ENCODE data around the gene SPATA1.
"Not testable (repeated sequence)": the region's sequence is repeated elsewhere in the genome, so short reads cannot be mapped to it uniquely, and the experiment has no call there.

Gene SPATA1, protein sequence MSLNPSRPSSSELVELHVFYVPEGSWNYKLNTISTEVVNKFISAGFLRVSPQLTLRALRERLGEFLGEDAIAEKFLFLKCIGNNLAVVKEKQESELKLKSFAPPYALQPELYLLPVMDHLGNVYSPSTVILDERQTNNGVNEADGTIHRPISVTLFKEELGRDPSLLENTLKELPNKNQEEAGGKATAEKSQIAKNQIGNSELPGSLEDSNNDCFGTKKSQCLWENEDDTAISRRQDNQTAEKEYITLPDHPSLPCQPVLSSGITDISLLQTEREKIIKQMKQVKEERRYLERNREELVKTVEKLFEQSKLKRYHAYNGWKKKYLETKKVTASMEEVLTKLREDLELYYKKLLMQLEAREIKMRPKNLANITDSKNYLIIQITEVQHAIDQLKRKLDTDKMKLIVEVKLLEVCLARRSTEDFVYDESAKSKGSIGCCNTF

DNA sequence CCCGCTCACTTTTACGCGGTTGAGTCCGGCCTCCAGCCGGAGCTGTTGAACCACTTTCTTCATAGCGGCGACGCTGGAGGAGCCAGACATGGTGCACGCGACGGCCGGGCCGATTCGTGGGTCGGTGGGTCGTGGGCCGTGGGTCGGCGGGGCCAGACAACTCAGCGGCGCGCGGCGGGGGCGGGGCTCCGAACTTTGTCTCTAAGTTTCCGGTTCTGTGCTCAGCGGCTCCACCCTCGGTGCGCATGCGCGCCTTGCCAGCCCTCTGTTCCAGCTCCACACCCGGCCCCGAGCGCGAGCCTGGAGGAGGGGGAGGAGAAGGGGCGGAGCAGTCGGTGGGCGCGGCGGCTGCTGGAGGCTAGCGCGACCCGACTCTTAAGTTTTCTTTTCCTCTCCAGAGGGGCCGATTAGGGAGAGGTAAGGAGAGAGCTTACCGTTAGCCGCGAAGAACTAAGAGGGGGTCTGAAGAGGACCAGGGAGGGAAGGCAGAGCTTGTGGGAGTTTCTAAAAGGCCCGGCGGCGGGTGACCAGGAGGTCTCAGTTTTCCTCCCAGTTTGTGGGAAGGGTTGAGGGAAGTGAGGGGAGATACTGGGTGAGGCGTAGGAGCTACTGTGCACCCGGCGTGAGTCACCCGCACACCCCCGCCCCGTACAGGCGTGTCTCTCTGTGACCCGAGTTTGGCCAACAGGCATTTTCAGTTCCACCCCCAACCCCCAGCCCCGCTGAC, at the start of gene SPATA1, which contains the start of gene GNG5:
TSS of gene SPATA1 (plus strand) at position 385 of the 727 bp plus-strand sequence. CDS start 9,974 bp downstream, outside the sequence.
TSS of gene GNG5 (minus strand) at position 580 of the 727 bp plus-strand sequence. CDS start at position 90, 490 bp downstream.
- peak; percentile 99 for DNase-seq (ENCODE audit: low spot score)

DNA sequence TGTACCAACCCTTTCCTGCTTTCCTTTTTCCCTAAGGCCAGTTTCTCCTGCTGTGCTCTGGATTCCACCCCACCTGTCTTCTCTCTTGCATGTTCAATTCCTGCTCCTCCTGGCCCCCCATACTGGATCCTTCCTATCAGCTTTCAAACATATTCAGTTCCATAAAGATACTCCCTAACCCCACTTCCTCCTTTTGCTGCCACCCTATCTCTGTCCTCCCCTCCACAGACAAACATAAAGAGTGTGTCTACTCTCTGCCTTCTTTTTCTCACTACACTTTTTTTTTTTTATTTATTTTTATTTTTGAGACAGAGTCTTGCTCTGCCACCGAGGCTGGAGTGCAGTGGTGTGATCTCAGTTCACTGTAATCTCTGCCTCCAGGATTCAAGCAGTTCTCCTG, 44.1 kb upstream of the SPATA1 start:
- DNase-seq (ENCODE audit: low spot score) = no peak

DNA sequence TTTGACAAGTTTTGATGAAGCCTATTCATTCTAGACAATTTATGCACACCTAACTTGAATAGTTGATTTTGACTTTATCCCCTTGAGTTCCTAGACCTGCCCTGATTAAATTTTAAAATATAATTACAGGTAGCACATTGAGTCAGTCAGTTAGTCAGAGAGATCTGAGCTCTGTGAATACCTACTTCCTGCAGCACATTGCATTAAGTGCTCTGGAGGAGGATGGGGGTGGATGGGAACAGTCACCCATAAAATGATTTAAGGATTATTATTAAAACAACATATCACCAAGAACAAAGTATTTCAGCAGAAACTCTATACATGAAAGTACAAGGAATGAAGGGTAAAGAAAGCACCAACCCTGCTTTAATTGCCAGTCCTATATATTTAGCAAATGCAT, 38.9 kb upstream of the SPATA1 start:
- no peak for DNase-seq (ENCODE audit: low spot score)

DNA sequence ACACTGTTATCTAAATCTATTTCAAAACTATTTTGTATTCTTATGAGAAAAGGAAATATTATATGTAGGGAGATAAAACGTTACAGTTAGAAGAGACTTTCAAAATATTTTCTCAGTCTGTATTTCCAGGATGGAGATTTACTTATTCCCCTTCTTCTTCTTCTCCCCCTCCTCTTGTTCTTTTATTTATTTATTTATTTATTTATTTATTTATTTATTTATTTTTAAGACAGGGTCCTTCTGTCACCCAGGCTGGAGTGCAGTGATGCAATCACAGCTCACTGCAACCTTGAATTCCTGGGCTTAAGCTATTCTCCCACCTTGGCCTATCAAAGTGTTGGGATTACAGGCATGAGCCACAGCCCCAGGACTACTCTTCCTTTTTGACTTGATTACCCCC, 30.0 kb upstream of the SPATA1 start:
- DNase-seq (ENCODE audit: low spot score) = no peak

DNA sequence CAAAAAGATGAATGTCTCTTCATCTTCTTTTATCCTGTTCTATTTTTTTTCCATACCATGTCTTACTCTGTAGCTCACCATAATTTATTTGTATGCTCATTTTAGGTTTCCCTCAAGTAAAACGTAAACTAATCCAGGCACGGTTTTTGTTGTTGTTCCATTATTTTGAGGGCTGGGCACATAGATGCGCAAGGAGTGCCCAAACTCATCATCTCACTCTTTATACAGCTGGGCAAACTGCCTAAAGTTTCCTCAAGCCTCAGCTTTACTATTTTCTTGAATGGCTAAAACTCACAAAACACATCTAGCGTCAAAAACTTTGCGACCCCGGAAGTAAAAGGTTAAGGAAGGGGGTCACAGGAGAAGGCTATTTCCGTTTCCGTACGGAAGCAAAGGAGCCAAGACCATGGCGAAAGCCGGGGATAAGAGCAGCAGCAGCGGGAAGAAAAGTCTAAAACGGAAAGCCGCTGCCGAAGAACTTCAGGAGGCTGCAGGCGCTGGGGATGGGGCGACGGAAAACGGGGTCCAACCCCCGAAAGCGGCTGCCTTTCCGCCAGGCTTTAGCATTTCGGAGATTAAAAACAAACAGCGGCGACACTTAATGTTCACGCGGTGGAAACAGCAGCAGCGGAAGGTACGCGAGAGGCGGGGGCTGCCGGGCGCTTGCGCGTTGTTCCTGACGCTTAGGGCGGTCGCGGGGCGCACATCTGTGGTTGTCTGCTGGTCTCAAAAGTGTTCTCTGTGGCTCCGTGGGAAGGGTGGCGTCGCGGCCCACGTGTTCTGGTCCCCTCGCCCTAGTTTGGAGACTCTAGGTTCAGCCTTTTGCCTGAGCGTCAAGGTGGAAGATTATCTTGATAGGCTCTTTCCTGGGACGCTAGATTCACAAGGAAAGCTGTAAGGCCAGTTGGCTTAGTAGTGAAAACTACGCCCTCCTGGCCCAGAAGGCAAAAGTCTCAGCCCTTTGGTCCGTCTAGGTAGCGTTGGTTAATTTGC, 27.0 kb upstream of the SPATA1 start, which contains the start of gene RPF1:
TSS of gene RPF1 (plus strand) at position 391 of the 993 bp plus-strand sequence. CDS start at position 407, 16 bp downstream.
- DNase-seq (ENCODE audit: low spot score) = peak; percentile 87

DNA sequence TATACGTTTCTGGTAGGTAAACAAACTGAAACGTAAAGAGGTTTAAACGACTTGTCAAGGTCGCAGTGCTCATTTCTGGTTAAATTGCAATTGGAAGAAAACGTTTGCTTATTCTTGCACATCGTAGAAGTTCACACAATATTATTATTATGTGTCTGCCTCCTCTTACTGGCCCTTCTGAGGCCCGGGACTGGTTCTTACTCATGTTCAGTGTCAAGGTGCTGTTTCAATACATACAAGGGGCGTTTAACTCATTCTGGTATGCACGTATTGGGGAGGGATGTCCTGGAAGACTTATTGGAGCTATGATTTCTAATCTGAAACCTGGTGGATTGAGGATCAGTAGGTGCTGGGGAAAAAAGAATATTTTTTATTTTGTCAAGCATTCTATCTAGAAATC, 26.2 kb upstream of the SPATA1 start:
- DNase-seq (ENCODE audit: low spot score) = no peak

DNA sequence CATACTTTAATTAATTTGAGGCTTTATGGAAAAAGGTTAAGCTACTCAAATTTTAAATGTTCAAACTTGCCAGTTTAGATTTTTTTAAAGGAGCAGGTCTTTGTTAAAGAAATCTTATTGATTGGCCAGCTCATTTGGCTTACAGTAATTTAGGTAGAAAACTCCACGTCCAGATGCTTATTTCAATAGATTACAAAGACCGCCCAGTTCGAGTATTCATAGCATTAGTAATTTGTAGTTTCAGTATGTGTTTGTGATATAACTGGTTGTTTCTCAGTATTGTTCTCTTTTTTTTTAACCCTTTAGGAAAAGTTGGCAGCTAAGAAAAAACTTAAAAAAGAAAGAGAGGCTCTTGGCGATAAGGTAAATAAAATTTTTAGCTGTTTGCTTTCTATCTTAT, 25.5 kb upstream of the SPATA1 start:
- DNase-seq (ENCODE audit: low spot score) = no peak

DNA sequence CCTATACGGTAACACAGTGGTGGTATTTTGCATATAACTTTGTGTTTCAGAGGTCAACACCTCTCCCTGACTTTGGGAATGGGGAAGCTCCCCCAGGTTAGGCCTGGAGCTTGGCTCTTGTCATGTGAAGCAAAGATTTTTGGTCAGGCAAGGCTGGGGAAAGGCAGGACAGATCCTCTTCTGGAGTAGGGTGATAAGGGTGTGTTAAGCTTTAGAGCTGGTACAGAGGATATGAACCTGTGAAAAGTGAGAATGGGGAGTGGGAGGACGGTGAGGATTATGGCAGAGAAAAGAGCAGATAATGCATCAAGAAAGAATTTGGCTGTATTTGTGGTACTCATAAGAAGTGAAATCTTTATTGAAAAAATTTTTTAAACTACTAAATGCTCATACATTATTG, 24.9 kb upstream of the SPATA1 start:
- DNase-seq (ENCODE audit: low spot score) = no peak

DNA sequence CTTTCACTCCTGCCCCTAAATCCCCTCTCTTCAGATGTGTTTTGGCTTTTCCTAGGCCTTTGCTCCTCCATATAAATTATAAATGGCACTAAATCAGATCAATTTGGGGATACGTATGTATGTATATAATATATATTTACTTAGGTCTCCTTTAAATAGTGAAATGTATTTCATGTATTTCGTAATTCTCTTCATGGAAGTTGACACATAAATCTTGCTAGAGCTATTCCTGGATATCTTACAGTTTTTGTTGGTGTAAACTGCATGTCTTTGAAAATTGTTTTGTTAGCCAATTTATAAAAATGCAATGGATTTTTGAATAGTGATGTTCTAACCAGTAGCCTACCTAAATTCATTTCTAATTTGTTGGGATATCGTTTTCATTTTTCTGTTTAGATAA, 18.1 kb upstream of the SPATA1 start:
- DNase-seq (ENCODE audit: low spot score) = no peak

DNA sequence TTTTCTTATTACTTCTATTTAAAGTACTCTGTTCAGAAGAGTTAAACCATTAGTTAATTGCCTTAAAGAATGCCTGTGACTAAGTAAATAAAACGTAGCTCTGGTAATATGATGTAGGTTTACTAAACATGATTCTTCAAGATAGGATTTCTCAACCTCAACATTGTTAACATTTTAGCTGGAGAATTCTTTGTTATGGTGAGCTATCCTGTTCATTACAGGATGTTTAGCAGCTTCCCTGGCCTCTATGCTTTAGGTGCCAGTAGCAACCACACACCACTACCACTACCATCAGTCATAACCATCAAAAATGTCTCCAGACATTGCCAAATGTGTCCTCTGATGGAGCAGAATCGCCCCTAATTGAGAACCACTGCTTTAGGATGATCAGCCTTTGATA, 16.4 kb upstream of the SPATA1 start:
- DNase-seq (ENCODE audit: low spot score) = no peak

DNA sequence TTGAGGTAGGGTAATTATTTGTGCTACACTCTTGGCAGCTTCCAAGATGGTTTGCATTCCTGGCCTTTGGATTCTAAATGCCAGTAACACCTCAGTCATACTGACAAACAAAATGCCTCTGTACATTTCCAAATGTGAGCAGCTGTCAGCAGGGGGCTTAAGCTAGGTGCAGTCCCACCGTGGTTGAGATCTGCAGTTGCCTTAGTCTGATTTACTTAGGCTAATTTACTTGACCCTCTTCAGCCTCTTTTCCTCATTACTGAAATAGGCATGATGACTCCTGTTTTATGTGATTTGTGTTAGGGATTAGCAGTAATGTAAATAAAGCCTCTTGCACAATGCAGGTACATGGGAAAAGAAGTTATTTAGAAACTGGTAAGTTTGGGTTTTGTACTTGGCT, 13.5 kb upstream of the SPATA1 start:
- DNase-seq (ENCODE audit: low spot score) = no peak

DNA sequence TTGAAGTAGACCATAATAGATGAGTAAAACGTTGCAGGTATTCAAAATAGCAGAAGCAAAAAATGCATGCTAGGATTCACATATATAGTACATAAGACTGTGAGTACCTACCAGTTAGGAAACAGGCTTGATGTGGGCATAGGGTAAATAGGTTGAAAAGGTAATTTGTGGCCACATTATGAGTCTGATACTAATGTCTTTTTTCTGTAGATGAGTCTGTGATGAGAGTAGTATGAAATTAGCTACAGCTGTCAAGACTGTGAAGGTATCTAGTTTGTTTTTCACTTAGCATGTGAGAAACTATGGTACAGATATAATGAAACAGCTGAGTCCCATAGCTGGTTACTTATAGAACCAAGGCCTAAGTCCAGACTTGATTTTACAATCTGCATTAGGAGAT, 12.4 kb upstream of the SPATA1 start:
- DNase-seq (ENCODE audit: low spot score) = no peak

DNA sequence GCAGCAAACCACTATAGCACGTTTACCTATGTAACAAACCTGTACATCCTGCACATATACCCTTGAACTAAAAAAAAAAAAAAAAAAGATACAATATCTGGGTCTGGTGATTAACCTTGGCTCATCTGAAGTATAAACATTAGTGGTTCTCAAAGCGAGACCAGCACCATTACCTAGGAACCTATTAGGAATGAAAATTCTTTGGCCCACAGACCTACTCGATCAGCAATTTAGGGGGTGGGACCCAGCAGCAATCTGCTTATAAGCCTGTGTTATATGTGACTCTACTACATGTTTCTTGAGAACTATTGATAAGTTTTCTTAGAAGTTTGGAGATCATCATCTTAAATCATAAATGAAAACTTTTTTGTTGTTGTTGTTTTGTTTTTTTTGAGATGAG, 9.7 kb upstream of the SPATA1 start:
- no peak for DNase-seq (ENCODE audit: low spot score)

DNA sequence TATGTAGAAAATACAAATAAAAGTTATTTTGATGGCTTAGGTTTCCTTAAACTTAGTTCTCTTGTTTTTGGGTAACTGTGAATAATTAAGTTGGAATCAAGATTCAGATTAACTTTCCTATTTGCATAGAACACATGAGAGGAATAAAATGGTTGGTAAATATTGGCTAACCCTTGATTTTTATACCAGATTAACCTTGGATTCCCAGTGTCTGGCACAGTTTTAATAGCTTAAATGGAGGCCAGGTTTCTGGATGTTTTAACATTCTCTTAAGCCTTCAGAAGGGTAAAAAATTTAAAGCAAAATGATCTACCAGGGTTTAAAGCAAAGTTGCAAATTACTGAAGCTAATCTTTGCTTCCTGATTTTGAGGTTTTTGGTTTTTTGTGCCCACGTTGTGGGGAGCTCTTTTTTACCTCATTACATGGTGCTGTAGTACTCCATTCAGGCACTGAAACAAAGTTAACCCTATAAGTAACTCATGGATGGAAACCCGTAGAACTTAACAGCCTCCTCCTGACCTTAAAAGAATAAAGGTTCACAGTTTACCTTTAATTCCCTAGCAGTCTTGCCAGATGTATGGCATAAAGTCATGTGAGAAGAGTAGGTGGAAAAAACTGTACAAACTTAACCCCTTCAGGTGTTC, 8.4 kb upstream of the SPATA1 start:
- no peak for DNase-seq (ENCODE audit: low spot score)

DNA sequence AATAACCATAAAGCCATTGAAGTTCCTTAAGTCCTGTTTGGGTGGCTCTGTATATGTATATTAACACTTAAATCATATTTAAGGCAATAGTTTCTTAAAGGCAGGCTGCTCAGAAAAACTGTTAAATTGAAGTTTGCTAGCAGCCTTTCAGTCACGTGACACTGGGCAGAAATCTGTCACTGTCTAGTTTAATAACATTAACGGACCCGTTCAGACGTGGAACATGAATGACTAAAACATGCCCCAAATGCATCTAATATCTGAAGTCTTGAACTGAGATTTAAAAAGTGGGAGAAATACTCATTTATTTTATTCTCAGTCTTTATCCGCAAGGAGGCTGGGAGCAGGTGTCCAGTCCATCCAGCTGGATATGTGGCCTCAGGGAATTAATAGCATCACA, 3.3 kb upstream of the SPATA1 start:
- DNase-seq (ENCODE audit: low spot score) = no peak

DNA sequence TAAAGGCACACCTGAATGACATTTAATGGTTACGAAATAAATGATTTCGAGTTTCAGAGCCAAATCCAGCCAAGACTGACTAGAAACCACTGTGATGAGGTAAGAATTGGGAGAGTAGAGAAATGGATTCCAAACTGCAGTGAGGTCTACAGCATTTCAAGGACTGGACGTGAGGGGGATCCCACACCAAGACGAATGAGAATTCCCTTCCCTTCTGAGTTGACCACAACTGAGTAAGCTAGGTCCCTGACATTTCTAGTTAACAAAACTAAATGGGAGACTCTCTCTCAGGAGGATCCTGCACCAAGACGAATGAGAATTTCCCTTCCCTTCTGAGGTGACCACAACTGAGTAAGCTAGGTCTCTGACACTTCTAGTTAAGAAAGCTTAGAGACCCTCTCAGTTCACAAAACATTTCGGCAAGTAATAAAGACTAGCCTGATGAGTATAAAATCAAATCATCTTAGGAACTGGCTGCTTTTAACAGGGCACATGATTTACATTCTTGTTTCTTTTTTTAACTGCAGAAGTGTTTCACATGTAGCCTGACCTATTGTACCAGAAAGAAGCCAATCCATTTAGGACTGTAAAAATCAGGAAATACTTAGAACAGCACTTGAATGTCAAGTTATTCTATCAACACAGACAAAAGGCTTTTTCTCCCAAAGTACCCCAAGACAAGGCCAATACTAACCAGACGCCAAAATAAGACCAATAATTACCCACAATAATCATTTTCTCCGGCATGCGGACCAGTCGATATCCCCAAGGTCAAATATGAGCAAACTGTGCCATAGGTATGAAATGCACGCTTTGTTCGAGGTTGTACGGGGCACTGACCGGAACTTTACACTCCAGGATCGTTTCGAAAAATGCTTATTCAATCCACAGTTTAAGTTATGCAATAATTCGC, 1.4 kb upstream of the SPATA1 start:
- DNase-seq (ENCODE audit: low spot score) = peak; percentile 60

DNA sequence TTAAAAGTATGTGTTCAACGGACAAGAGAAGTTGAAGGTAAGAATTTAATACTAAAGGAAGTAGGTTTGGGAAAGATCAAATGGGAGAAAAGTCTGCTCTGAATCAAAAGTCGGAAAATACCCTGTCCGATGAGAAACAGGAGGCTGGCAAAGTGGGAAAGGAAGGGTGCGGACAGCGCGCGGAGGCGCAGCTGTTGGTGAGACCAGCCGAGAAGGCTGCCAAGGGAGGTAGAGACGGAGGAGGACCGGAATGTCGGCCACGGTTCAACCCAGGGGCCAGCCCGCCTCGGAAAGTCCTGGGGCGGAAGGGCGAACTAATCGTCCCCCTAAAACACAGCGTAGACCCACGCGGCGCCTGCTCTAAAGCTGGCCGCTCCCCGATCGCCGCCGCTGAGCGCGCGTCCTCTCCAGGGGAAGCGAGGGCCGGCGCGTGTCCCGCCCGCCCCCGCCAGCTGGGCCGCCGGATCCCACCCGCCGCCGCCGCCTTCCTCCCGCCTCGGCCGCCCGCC, 639 bp upstream of the SPATA1 start:
- peak; percentile 85 for DNase-seq (ENCODE audit: low spot score)

DNA sequence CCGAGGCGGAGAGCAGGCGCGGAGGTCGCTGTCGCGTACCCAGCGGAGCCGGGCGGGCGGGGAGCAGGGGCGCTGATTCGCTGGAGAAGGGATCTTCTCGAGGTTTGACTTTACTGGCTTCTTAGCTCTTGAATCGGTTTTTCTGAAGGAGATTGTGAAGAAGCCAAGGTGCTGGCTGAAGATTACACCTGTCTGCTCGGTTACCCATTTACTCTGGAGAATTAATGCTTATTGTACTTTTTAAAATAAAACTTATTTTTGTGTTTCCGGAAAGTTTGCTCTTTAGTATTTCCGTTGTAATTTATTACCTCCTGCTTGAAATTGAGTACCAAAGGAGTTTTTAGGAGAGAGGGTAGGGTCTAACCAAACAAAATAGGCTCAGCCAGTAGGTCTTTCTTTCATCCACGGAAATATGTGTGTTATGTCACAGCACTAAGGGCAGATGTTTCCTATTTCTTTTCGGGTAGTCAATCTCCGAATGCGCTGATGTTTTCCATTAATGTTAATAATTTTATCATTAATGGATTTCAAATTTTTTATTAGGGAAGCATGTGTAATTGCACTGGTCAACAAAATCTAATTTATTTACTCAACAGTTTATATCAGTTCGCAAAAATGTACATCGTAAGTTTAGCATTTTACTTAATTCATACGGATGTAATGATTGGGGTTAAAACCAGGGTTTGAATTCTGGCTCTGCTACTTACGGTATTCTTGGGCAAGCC, 705 bp downstream of the SPATA1 start:
- peak; percentile 6 for DNase-seq (ENCODE audit: low spot score)

DNA sequence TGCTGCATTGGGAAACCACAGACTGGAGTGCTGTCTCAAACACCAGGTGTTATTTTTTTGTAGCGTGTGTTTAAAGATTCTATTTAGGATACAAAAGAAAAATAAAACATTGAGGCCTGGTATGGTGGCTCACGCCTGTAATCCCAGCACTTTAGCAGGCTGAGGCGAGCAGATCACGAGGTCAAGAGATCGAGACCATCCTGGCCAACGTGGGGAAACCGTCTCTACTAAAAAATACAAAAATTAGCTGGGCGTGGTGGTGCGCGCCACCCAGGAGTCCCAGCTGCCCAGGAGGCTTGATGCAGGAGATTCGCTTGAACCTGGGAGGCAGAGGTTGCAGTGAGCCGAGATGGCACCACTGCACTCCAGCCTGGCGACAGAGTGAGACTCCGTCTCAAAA, 1.7 kb downstream of the SPATA1 start:
- not testable (repeated sequence) for DNase-seq (ENCODE audit: low spot score)
